GM06990 (cell line): ENCODE data around the gene ADGRL3.

Experiments used
- DNase-seq: peaks from one replicate; pipeline ENCODE4 v3.0.0-alpha.2; 2011; ENCODE audit not compliant: insufficient read length; ENCODE audit errors: extremely low read depth
- H3K27me3 ChIP-seq: replicated peaks from 2 replicates; pipeline ENCODE4 v1.6.0; 2011; ENCODE audit warnings: low read length; ENCODE audit not compliant: control insufficient read depth, insufficient read depth
- H3K36me3 ChIP-seq: 2 replicates; pipeline ENCODE4 v1.5.1; 2011; ENCODE audit warnings: low read length; ENCODE audit not compliant: control insufficient read depth, insufficient read depth
- H3K4me3 ChIP-seq: replicated peaks from 2 replicates; pipeline ENCODE4 v1.5.1; 2011; ENCODE audit warnings: low read depth, mild to moderate bottlenecking, control low read depth, low read length
- TF ChIP-seq, protein P1 (sequence below): IDR thresholded peaks from 2 replicates; pipeline ENCODE4 v1.5.1; 2011; ENCODE audit warnings: low read length, control low read depth, mild to moderate bottlenecking, inconsistent platforms; ENCODE audit not compliant: insufficient read depth, poor library complexity, severe bottlenecking

The ADGRL3 gene

DNA sequence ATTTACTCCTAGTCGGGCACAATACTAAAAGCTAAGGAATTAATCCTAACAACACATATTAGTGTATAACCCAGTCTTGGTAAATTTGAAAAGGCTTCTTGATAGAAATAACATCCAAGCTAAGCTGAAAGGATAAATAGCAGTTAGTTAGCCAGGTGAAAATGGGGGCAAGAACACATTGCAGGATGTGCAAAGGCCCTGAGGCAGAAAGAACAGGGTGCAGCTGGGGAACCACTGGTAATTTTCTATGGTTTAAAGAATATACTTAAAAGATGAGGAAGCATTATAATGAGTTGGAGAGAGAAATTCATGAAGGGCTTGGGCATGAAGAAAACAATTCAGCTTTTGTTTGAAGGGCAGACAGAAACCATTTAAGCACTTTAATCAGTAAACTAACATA is 689.0 kb downstream of the ADGRL3 start:
- H3K27me3 ChIP-seq: no peaks in the 10 kb centered on the region
- no peak for DNase-seq
- TF ChIP-seq, protein P1, sequence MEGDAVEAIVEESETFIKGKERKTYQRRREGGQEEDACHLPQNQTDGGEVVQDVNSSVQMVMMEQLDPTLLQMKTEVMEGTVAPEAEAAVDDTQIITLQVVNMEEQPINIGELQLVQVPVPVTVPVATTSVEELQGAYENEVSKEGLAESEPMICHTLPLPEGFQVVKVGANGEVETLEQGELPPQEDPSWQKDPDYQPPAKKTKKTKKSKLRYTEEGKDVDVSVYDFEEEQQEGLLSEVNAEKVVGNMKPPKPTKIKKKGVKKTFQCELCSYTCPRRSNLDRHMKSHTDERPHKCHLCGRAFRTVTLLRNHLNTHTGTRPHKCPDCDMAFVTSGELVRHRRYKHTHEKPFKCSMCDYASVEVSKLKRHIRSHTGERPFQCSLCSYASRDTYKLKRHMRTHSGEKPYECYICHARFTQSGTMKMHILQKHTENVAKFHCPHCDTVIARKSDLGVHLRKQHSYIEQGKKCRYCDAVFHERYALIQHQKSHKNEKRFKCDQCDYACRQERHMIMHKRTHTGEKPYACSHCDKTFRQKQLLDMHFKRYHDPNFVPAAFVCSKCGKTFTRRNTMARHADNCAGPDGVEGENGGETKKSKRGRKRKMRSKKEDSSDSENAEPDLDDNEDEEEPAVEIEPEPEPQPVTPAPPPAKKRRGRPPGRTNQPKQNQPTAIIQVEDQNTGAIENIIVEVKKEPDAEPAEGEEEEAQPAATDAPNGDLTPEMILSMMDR: no peak
- H3K36me3 ChIP-seq: no peaks in the 10 kb centered on the region
- no peak overlapping the region for H3K4me3 ChIP-seq

DNA sequence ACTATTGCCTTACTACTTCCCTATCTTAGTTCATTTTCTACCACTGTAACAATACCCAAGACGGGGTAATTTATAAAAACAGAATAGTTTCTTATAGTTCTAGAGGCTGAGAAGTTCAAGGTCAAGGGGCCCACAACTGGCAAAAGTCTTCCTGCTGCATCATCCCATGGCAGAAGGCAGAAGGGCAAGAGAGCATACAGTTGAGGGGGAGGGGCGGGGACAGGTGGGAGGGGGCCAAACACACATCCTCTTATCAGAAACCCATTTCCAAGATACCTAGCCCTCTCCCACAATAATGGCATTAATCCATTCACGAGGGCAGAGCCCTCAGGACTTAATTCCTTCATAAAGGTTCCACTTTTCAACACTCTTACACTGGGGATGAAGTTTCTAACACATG is 690.2 kb downstream of the ADGRL3 start:
- H3K4me3 ChIP-seq: no peak overlapping the region
- no peaks in the 10 kb centered on the region for H3K27me3 ChIP-seq
- no peak for DNase-seq
- no peaks in the 10 kb centered on the region for H3K36me3 ChIP-seq
- TF ChIP-seq, protein P1: no peak

DNA sequence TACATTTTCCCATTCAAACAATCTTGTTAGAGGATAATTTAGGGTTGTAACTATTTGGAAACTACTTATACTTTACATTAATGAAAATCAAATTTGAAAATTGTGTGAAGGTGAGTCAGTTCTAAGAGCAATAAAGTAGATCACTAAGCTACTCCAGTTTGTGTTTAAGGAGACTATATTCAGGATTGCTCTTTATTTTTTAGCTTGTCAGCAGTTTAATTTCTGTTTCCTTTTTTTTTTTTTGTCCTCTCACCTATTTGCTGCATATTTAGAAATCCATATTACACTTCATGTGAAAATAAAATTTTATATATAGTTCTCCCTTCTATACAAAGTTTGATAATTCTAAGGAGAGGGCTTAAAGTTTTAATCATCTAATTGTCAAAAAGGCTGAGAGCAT is 691.8 kb downstream of the ADGRL3 start:
- H3K36me3 ChIP-seq: no peaks in the 10 kb centered on the region
- TF ChIP-seq, protein P1: no peak
- no peaks in the 10 kb centered on the region for H3K27me3 ChIP-seq
- DNase-seq: no peak
- no peak overlapping the region for H3K4me3 ChIP-seq

DNA sequence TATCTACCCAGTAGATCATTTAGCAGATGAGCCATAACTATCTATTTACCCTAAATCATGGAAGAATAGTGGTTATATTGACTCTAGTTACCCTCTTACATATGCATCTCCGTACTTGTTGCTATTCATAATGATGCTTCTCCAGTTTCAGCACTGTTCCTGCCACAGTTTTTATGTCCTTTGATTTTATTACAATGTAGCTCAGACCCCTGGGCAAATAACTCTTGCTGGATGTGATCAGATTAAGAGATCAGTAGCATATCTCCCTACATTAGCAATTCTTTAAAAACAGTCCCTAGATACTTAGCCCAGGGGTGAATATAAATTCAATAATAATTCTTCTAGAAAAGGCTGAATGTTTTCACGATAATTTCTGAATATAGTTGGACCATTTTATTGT is 696.5 kb downstream of the ADGRL3 start:
- DNase-seq: no peak
- TF ChIP-seq, protein P1: no peak
- Histone ChIP-seq H3K27me3 (no peaks in the 10 kb centered on the region), H3K4me3 (no peak overlapping the region), H3K36me3 (no peaks in the 10 kb centered on the region)

DNA sequence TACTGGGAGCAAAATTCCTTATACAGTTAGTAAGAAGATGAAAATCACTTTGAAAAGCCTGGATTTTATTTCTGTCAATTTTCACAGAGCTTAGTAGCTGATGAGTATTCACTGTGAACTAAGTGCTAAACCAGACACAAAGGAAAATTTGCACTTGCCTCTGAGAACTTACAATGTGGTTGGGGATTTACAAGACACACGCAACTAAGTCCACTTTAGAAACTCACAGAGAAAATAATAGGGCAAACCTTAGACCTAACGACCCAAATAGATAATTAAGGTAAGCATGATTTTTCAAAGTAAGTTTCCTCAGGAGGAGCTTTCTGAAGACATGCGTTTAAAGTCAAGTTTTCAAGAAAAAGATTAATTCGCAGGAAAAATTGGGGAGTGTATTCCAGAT is 708.9 kb downstream of the ADGRL3 start:
- DNase-seq: no peak
- no peaks in the 10 kb centered on the region for H3K27me3 ChIP-seq
- TF ChIP-seq, protein P1: no peak
- H3K4me3 ChIP-seq: no peak overlapping the region
- no peaks in the 10 kb centered on the region for H3K36me3 ChIP-seq

DNA sequence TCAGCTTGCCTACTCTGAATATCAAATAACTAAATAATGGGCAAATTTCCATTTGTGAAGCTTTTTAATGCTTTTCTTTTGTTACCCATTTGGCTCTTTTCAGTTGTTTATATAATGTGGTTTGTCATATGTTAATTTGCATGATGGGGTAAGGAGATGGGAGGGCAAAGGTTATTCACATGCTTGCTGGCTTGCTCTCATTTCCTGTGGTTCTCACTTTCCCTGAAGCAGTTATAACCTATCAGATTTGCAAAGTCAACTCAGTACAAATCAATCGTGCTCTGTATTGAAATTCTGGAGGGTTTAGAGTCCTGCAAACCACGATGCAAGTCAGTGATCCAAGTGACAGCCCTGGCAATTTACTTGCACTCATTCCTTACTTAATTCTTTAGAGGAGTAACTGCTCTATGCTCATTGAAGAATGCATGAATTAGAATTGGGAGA is 711.2 kb downstream of the ADGRL3 start:
- DNase-seq: no peak
- Histone ChIP-seq H3K4me3 (no peak overlapping the region), H3K27me3 (no peaks in the 10 kb centered on the region), H3K36me3 (no peaks in the 10 kb centered on the region)
- TF ChIP-seq, protein P1: no peak
